MCF 10A (cell line): Measurements from ENCODE around the gene CLASRP. TPM values are rescaled to one million over a fixed set of nuclear protein-coding genes. Genes with fewer than 3 reads are reported as not detected.
"Not testable (repeated sequence)": the region's sequence is repeated elsewhere in the genome, so short reads cannot be mapped to it uniquely, and the experiment has no call there.

Experiments
- BruUV-seq: library from RNA; stranded (reverse); fragments of 400-500 nt; replicated peaks from 2 replicates; lab custom pipeline; 2021; lab: Mats Ljungman, UMichigan
- CTCF ChIA-PET: fragments of 300-600 bp; sonication (Branson Sonifier 250); formaldehyde crosslinking; extraction: SDS; loops from one replicate; lab custom pipeline; 2021; ENCODE audit warnings: antibody characterized with exemption, inconsistent platforms; lab: Yijun Ruan, JAX
- POLR2A ChIA-PET: fragments of 300-600, 350-650 bp; sonication (Branson Sonifier 250); formaldehyde crosslinking; extraction: SDS; loops from one replicate; lab custom pipeline; 2020; ENCODE audit warnings: antibody characterized with exemption, inconsistent platforms; lab: Yijun Ruan, JAX
- DNase-seq: peaks from one replicate; pipeline ENCODE4 v3.0.0-alpha.2; 2018; ENCODE audit not compliant: unreplicated experiment
- H3K27ac Mint-ChIP-seq: one replicate; pipeline ENCODE4 v1.8.0; 2022; ENCODE audit warnings: mild to moderate bottlenecking, low read depth, mixed read lengths; ENCODE audit not compliant: unreplicated experiment
- H3K27me3 Mint-ChIP-seq: one replicate; pipeline ENCODE4 v1.8.0; 2022; ENCODE audit warnings: mixed read lengths; ENCODE audit not compliant: insufficient read depth, unreplicated experiment
- H3K36me3 Mint-ChIP-seq: one replicate; pipeline ENCODE4 v1.8.0; 2022; ENCODE audit warnings: mild to moderate bottlenecking, moderate library complexity, mixed read lengths; ENCODE audit not compliant: insufficient read depth, unreplicated experiment
- H3K4me1 Mint-ChIP-seq: one replicate; pipeline ENCODE4 v1.8.0; 2022; ENCODE audit warnings: mixed read lengths; ENCODE audit not compliant: insufficient read depth, unreplicated experiment
- H3K4me3 Mint-ChIP-seq: one replicate; pipeline ENCODE4 v1.8.0; 2022; ENCODE audit warnings: mild to moderate bottlenecking, moderate library complexity, mixed read lengths; ENCODE audit not compliant: unreplicated experiment
- H3K9me3 Mint-ChIP-seq: one replicate; pipeline ENCODE4 v1.8.0; 2022; ENCODE audit warnings: mixed read lengths; ENCODE audit not compliant: unreplicated experiment
- intact Hi-C: fragments of 100-400 bp; cut with micrococcal nuclease; formaldehyde crosslinking; loops from 2 replicates; pipeline ENCODE4 v1.14.1; 2022
- total RNA-seq: library from RNA; stranded (reverse); gene quantifications from 2 replicates; pipeline ENCODE4 v1.2.3, GENCODE V29; 2022
- TF ChIP-seq, protein P1 (sequence below): fragments of 200-600 bp; IDR thresholded peaks from one replicate; pipeline ENCODE4 v1.8.0; 2022; ENCODE audit warnings: antibody characterized with exemption, mild to moderate bottlenecking; ENCODE audit not compliant: unreplicated experiment

The CLASRP gene
- total RNA-seq, 1 experiment from 2014 or later = 83.5 TPM

DNA sequence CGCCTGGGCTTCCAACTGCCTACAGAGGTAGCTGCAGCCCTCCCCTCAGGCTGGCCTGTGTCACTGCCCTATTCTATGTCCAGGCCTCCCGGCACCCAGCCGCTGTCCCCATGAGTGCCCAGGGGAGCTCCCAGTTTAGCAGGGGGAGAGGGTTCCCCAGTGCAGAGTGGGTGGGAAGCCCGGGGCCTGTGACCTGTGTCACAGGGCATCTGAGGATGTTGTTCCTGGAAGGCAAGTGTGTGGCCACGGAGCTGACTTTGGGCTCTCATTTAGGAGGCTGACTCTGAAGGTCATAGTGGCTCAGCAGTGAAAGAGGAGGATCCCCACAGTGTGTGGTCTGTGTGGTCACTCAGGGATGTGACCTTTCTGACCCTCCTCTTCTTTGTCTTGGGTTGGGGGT lies 79.3 kb downstream of the CLASRP start:
- Mint-ChIP-seq H3K27me3 (no peaks in the 10 kb centered on the region), H3K4me3 (no peak overlapping the region), H3K36me3 (no peaks in the 10 kb centered on the region), H3K9me3 (no peaks in the 10 kb centered on the region), H3K4me1 (no peaks in the 10 kb centered on the region), H3K27ac (no peak overlapping the region)
- POLR2A ChIA-PET = interaction anchor here (0.6 kb wide), 1 partner anchor 20 kb away, joined by 3 read pairs; no protein-coding TSS in a partner anchor
- CTCF ChIA-PET = no interaction called here
- BruUV-seq = no TSS peak
- TF ChIP-seq, protein P1, sequence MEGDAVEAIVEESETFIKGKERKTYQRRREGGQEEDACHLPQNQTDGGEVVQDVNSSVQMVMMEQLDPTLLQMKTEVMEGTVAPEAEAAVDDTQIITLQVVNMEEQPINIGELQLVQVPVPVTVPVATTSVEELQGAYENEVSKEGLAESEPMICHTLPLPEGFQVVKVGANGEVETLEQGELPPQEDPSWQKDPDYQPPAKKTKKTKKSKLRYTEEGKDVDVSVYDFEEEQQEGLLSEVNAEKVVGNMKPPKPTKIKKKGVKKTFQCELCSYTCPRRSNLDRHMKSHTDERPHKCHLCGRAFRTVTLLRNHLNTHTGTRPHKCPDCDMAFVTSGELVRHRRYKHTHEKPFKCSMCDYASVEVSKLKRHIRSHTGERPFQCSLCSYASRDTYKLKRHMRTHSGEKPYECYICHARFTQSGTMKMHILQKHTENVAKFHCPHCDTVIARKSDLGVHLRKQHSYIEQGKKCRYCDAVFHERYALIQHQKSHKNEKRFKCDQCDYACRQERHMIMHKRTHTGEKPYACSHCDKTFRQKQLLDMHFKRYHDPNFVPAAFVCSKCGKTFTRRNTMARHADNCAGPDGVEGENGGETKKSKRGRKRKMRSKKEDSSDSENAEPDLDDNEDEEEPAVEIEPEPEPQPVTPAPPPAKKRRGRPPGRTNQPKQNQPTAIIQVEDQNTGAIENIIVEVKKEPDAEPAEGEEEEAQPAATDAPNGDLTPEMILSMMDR = no peak
- no peak for DNase-seq
- intact Hi-C loops = no loop called here

DNA sequence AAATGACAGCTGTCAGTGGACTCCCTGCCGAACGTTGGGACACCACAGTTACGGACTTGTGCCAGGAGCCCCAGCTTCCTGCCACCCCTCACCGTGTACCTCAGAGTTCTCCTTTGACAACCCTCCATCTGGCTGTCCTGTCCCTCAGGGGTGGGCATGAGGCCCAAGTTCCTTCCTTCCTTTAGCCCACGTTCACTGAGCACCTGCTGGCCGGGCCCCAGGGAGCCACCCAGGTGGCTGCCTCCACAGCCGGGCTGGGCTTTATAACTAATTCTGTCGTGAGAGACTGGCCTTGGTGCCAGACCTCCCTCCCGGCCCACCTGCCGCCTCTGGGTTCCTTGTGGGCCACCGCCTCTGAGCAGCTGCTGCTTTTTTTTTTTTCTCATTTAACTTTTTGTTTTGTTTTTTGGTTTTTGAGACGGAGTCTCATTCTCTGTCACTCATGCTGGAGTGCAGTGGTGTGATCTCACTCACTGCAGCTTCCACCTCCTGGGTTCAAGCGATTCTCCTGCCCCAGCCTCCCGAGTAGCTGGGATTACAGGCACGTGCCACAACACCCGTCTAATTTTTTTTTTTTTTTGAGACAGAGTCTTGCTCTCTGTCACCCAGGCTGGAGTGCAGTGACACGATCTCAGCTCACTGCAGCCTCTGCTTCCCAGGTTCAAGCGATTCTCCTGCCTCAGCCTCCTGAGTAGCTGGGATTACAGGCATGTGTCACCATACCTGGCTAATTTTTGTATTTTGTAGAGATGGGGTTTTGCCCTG lies 79.9 kb downstream of the CLASRP start:
- H3K36me3 Mint-ChIP-seq, H3K4me3 Mint-ChIP-seq, POLR2A ChIA-PET, H3K9me3 Mint-ChIP-seq, H3K27me3 Mint-ChIP-seq, H3K27ac Mint-ChIP-seq, H3K4me1 Mint-ChIP-seq, DNase-seq, BruUV-seq, intact Hi-C loops: not testable (repeated sequence)
- CTCF ChIA-PET = interaction anchor here (0.6 kb wide), 1 partner anchor 83 kb away, joined by 3 read pairs; no protein-coding TSS in a partner anchor

DNA sequence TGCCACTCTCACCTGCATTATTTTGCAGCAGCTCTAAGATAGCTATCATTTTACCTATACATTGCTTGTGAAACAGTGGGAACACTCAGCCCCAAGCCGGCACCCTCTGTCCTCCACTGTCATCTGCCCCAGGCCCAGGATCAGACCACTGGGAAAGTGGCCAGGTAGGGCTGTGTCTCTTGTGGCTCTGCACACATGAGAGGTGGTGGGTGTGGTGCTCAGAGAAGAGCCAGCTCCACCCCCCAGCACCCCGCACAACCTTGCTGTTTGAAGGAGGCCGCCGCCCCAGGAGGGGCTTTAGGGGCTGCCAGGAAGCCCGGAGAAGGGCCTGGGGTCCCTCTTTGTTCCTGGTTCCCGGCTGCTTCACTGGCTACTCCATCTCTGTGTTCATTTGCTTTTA lies 80.7 kb downstream of the CLASRP start:
- no peaks in the 10 kb centered on the region for H3K36me3 Mint-ChIP-seq
- no peak overlapping the region for H3K4me3 Mint-ChIP-seq
- no peaks in the 10 kb centered on the region for H3K27me3 Mint-ChIP-seq
- ChIA-PET POLR2A (no interaction called here), CTCF (no interaction called here)
- no TSS peak for BruUV-seq
- peaks cover 6% of the 10 kb centered on the region for H3K4me1 Mint-ChIP-seq
- TF ChIP-seq, protein P1 = no peak
- DNase-seq = no peak
- H3K27ac Mint-ChIP-seq = no peak overlapping the region
- H3K9me3 Mint-ChIP-seq = no peaks in the 10 kb centered on the region
- intact Hi-C loops = no loop called here

Other genes with a start within 250 kb of the CLASRP start
- 2.9 and 5.0 TPM in 2 replicates for gene BCAM, start 229.9 kb upstream of the CLASRP start, total RNA-seq
- 46.5 and 56.7 TPM in 2 replicates for gene NECTIN2, start 192.7 kb upstream of the CLASRP start, total RNA-seq
- gene TOMM40, start 147.8 kb upstream of the CLASRP start, total RNA-seq = 69.7 and 114 TPM in 2 replicates
- 3.3 and 7.0 TPM in 2 replicates for gene APOE, start 133.2 kb upstream of the CLASRP start, total RNA-seq
- 1.1 and 2.7 TPM in 2 replicates for gene APOC1, start 124.4 kb upstream of the CLASRP start, total RNA-seq
- gene APOC4, start 96.8 kb upstream of the CLASRP start, total RNA-seq = not detected in 2 replicates
- not detected in 2 replicates for gene APOC2, start 93.0 kb upstream of the CLASRP start, total RNA-seq
- gene CLPTM1, start 83.7 kb upstream of the CLASRP start, total RNA-seq = 91.3 and 101 TPM in 2 replicates
- 27.0 and 39.8 TPM in 2 replicates for gene RELB, start 37.6 kb upstream of the CLASRP start, total RNA-seq
- gene ZNF296, start 37.4 kb downstream of the CLASRP start, total RNA-seq = 2.0 and 2.7 TPM in 2 replicates
- gene GEMIN7, start 40.2 kb downstream of the CLASRP start, total RNA-seq = 21.0 and 21.8 TPM in 2 replicates
- gene PPP1R37, start 54.1 kb downstream of the CLASRP start, total RNA-seq = 22.0 and 22.5 TPM in 2 replicates
- 0.09 and 0.22 TPM in 2 replicates for gene NKPD1, start 121.9 kb downstream of the CLASRP start, total RNA-seq
- gene TRAPPC6A, start 139.2 kb downstream of the CLASRP start, total RNA-seq = 14.4 and 16.1 TPM in 2 replicates
- gene BLOC1S3, start 139.7 kb downstream of the CLASRP start, total RNA-seq = 14.0 and 18.1 TPM in 2 replicates
- not detected in 2 replicates for gene EXOC3L2, start 206.4 kb downstream of the CLASRP start, total RNA-seq
- 22.4 and 24.2 TPM in 2 replicates for gene MARK4, start 212.2 kb downstream of the CLASRP start, total RNA-seq